ENCODE measurements around the gene HMG20A.

Gene HMG20A

DNA sequence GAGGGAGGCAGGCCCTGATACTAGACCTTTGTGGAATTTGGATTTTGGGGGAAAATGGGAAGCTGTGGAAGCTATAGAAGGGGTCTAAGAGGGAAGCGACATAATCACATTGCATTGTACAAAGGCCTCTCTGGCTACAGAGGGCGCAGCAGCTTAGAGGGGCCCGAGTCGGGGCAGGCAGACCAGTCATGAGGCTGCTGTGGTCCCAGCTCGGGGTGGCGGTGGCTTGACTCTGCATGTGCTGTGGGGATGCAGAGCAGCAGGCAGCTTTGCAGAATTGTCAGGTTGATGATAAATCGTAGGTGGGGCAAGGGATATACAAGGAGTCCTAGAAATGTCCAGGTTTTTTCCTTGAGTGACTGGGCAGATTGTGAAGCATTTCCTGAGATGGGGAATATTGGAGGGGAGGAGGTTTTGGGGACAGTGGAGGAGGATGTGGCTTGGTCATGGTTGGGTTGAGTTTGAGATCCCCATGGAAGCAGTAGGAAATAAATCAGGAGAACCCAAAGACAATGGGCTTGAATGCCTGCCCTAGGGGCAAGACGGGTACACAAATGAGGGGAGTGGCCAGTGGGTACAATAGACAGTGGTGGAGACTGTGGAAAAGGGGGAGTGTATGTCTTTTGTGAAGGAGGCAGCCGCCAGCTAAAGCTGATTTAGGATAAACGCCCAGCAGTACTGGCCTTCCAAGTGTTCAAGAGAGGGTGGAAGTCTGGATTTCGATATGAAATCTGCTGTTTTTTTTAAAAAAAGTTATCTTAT lies 94.1 kb downstream of the HMG20A start:
- no peaks in the 10 kb centered on the region for H3K36me3 Mint-ChIP-seq (ENCODE audit: low read depth)
- no peaks in the 10 kb centered on the region for H3K9me3 Mint-ChIP-seq
- no peak overlapping the region for H3K4me3 Mint-ChIP-seq
- H3K4me1 Mint-ChIP-seq (ENCODE audit: low read depth): no peaks in the 10 kb centered on the region
- H3K27me3 Mint-ChIP-seq: no peaks in the 10 kb centered on the region
- no peak for DNase-seq
- H3K27ac Mint-ChIP-seq: no peak overlapping the region

DNA sequence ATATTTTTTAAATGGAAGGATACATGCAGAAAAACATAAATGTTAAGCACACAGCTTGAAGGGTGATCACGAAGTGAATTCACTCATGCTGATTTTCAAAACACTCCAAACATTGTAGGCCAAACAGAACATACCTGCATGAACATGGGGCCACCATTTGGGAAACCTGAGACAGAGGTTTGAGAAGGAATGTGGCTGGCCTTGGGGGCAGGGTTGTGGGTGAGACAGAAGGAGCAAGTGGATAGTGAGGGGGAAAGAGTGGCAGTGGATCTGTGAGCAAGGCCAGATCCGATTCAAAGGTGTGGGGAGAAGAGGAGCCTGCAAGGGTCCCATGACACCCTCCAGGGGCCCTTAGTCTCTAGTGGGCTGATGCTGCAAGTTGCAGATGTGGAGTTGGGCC lies 94.9 kb downstream of the HMG20A start:
- H3K36me3 Mint-ChIP-seq (ENCODE audit: low read depth): no peaks in the 10 kb centered on the region
- no peaks in the 10 kb centered on the region for H3K9me3 Mint-ChIP-seq
- no peak for DNase-seq
- H3K27ac Mint-ChIP-seq: no peak overlapping the region
- H3K27me3 Mint-ChIP-seq: no peaks in the 10 kb centered on the region
- H3K4me3 Mint-ChIP-seq: no peak overlapping the region
- H3K4me1 Mint-ChIP-seq (ENCODE audit: low read depth): no peaks in the 10 kb centered on the region

DNA sequence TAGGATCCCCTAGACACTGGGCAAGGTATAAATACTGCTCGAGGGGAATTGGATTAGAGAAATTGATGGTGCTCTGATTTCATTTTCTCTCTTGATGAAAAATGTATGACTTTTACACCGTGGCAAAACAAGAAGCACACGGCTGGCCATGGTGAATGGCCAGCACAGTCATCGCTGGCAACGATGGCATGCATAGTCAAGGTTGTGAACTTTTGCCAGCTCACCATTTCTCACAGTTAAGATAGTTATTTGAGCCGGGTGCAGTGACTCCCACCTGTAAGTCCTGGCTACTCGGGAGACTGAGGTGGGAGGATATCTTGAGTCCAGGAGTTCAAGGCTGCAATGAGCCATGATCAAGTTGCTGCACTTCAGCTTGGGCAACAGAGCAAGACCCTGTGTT lies 95.4 kb downstream of the HMG20A start:
- no peaks in the 10 kb centered on the region for H3K9me3 Mint-ChIP-seq
- no peaks in the 10 kb centered on the region for H3K36me3 Mint-ChIP-seq (ENCODE audit: low read depth)
- DNase-seq: no peak
- H3K4me3 Mint-ChIP-seq: no peak overlapping the region
- H3K4me1 Mint-ChIP-seq (ENCODE audit: low read depth): no peaks in the 10 kb centered on the region
- no peak overlapping the region for H3K27ac Mint-ChIP-seq
- no peaks in the 10 kb centered on the region for H3K27me3 Mint-ChIP-seq

DNA sequence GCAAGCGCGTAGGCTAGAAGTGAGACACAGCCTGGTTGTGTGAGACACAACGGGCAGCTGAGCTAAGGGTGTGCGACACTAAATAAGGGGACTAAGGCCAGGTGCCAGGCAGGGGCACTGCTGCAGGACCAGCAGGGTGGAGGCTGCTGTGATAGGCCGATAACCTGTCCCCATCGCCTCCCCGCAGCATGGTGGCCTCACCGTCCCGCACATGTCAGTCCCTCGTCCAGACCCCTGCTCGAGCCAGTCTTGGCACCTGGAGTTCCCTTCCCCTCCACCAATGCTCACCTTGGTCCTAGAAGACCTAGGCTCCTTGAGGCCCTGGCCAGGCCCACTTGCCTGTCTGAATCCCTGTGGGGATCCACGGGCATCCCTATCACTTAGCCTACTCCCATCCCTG lies 96.1 kb downstream of the HMG20A start:
- no peak for DNase-seq
- Mint-ChIP-seq H3K4me3 (no peak overlapping the region), H3K27ac (no peak overlapping the region), H3K4me1 (ENCODE audit: low read depth) (no peaks in the 10 kb centered on the region), H3K27me3 (no peaks in the 10 kb centered on the region), H3K9me3 (no peaks in the 10 kb centered on the region), H3K36me3 (ENCODE audit: low read depth) (no peaks in the 10 kb centered on the region)

DNA sequence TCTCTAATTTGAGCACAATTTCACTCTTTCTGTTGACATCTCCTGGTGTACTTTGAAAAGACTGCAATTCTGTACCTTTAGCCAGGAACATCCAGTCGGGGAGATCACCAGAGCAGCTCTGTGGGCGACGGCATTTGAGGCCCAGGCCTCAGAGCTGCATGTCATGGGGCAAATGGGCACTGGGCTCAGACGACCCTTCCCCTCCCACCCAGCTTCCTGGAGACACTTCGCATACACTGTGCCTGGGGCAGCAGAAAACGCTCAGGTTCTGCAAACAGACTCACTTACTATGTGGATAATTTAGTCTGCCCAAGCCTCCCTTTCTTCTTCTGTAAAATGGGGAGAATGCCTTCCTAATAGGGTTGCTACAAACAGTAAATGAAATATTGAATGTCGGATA lies 96.9 kb downstream of the HMG20A start:
- no peak for DNase-seq
- no peaks in the 10 kb centered on the region for H3K36me3 Mint-ChIP-seq (ENCODE audit: low read depth)
- H3K4me3 Mint-ChIP-seq: no peak overlapping the region
- H3K27ac Mint-ChIP-seq: no peak overlapping the region
- H3K9me3 Mint-ChIP-seq: no peaks in the 10 kb centered on the region
- no peaks in the 10 kb centered on the region for H3K4me1 Mint-ChIP-seq (ENCODE audit: low read depth)
- no peaks in the 10 kb centered on the region for H3K27me3 Mint-ChIP-seq

DNA sequence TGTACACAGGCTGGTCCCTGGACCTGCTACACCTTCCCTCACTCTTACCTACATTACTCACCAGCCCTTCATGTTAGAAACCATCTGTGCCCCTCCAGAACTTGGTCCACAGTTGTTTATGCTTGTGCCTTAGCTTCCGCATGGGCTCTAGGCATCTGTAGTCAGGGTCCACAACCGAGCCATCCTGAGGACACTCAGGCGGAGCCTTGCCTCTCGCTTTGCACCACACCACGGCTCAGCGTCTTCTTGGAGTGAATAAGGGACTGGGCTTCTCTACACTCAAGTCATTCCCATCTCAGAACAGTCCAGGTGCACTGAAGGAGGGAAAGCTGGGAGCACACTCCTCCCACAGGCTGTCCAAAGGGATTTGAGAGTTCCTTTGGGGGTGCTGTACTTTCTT lies 97.8 kb downstream of the HMG20A start:
- Mint-ChIP-seq H3K4me1 (ENCODE audit: low read depth) (no peaks in the 10 kb centered on the region), H3K27me3 (no peaks in the 10 kb centered on the region), H3K36me3 (ENCODE audit: low read depth) (no peaks in the 10 kb centered on the region)

DNA sequence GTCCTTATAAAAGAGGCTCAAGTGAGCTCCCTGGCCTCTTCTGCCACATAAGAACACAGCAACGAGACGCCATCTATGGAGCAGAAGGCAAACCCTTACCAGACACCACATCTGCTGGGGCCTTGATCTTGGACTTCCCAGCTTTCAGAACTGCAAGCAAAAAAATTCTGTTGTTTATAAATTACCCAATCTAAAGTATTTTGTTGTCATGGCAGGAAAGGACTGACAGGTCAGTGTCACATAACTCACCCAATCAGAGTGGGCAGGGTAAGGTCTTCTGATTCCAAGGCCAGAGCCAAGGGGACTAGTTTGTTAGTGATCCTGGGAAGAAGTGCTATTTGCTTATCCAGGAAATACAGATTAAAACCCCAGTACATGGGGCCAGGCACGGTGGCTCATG lies 98.9 kb downstream of the HMG20A start:
- H3K27ac Mint-ChIP-seq: no peak overlapping the region
- no peaks in the 10 kb centered on the region for H3K36me3 Mint-ChIP-seq (ENCODE audit: low read depth)
- no peaks in the 10 kb centered on the region for H3K27me3 Mint-ChIP-seq
- H3K9me3 Mint-ChIP-seq: no peaks in the 10 kb centered on the region
- H3K4me3 Mint-ChIP-seq: no peak overlapping the region
- no peak for DNase-seq
- H3K4me1 Mint-ChIP-seq (ENCODE audit: low read depth): no peaks in the 10 kb centered on the region

More for the DNA sequence above, 97.8 kb downstream of the HMG20A start:
- DNase-seq: no peak
- H3K27ac Mint-ChIP-seq: no peak overlapping the region
- no peak overlapping the region for H3K4me3 Mint-ChIP-seq
- H3K9me3 Mint-ChIP-seq: no peaks in the 10 kb centered on the region

DNA sequence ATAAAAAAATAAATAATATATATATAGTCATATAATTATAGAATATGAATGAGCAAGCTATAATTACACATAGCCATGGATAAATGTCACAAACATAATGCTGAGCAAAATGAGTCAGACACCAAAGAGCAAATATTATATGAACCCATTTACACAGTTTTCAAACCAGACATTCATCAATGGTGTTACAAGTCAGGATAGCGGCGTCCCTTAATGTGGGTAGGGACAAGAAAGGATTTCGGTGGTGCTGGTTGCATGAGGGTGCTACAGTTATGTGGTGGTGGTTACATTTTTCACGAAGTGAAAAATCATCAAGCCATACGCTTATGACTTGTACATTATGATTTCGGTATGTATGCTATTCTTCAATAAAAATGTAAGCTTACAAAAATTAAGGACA lies 100.5 kb downstream of the HMG20A start:
- H3K4me1 Mint-ChIP-seq (ENCODE audit: low read depth): no peaks in the 10 kb centered on the region
- DNase-seq: no peak
- H3K27ac Mint-ChIP-seq: no peak overlapping the region
- H3K9me3 Mint-ChIP-seq: no peaks in the 10 kb centered on the region
- H3K4me3 Mint-ChIP-seq: no peak overlapping the region
- no peaks in the 10 kb centered on the region for H3K36me3 Mint-ChIP-seq (ENCODE audit: low read depth)
- no peaks in the 10 kb centered on the region for H3K27me3 Mint-ChIP-seq

DNA sequence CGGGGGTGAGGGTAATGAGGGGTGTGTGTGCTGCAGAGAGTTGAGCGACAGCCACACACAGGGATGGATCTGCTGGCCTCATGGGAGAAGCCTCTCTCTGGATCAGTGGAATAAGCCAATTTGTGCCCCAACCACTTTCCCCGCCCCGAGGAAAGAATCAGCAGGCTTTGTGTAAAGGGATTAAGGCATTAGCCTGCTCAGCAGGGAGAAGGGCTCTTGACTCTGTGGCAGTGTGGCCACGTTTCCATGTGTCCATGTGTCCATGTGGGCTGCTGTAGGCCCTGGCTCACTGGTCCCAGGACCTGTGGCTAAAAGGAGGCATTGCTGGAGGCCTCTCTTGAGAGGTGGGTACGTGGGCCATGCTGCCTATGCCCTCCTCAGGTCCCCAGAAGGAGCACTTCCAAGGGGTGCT lies 104.7 kb downstream of the HMG20A start:
- Mint-ChIP-seq H3K9me3 (no peaks in the 10 kb centered on the region), H3K27ac (no peak overlapping the region), H3K4me3 (no peak overlapping the region), H3K4me1 (ENCODE audit: low read depth) (no peaks in the 10 kb centered on the region), H3K36me3 (ENCODE audit: low read depth) (no peaks in the 10 kb centered on the region), H3K27me3 (no peaks in the 10 kb centered on the region)
- no peak for DNase-seq

DNA sequence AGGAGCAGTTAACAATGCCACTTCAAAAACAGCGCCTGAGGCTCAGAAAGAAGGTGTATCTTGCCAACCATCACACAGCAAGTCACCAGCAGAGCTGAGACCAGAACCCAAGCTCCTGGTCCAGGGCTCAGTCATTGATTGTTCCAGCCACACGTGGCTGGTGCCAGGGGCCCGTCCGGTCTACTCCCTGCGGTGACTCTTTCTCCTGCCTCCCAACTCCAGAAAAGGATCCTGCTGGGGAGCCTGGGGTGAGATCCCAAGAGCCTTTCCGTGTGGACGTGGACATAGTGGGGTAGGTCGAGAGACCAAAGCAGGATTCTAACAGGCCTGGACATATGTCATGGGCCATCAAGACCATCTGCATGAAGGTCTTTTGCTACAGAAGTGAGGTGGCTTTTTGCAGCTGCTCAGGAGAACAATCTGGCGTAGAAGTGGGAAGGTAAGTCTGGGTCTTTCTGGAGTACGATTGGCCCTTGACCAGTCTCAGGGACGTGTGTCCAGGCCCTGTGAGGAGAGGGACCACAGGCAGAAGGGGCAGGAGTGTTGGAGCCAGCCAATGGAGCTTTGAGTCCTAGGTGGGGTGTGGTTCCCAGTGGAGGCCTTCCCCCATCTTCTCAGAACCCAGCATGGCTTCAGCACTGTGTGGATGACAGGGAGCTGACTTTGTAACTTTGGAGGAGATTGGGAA lies 105.4 kb downstream of the HMG20A start:
- H3K27ac Mint-ChIP-seq: no peak overlapping the region
- no peaks in the 10 kb centered on the region for H3K27me3 Mint-ChIP-seq
- H3K36me3 Mint-ChIP-seq (ENCODE audit: low read depth): no peaks in the 10 kb centered on the region
- H3K4me1 Mint-ChIP-seq (ENCODE audit: low read depth): no peaks in the 10 kb centered on the region
- H3K9me3 Mint-ChIP-seq: no peaks in the 10 kb centered on the region
- H3K4me3 Mint-ChIP-seq: no peak overlapping the region
- DNase-seq: no peak

DNA sequence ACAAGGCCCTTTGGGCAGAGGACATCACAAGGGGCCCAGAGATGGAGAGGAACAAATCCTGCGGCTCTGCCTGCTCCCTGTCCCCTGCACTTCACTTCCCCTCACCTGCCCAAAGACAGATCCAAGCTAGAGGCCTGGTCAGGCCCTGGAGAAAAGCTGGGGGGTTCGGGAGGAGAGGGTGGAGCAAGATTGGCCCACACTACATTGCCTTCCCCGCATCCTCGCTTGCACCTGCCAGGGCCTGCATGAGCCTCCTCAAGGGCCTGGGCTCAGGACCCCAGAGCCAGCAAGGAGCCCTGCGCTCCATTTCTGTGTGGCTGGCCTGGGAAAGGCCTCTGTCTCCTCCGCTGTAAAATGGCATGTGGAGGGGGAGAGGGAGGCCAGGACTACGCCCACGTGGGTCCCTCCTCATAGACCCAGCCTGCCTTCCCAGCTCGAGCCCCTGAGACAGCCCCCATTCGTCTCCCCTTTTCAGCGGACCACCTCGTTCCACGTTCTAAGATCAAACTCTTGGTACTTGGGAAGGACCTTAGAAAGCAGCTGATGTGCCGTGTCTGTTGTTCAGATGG lies 106.0 kb downstream of the HMG20A start:
- no peaks in the 10 kb centered on the region for H3K27me3 Mint-ChIP-seq
- no peak overlapping the region for H3K4me3 Mint-ChIP-seq
- no peak overlapping the region for H3K27ac Mint-ChIP-seq
- no peaks in the 10 kb centered on the region for H3K9me3 Mint-ChIP-seq
- no peaks in the 10 kb centered on the region for H3K4me1 Mint-ChIP-seq (ENCODE audit: low read depth)
- DNase-seq: no peak
- H3K36me3 Mint-ChIP-seq (ENCODE audit: low read depth): no peaks in the 10 kb centered on the region

DNA sequence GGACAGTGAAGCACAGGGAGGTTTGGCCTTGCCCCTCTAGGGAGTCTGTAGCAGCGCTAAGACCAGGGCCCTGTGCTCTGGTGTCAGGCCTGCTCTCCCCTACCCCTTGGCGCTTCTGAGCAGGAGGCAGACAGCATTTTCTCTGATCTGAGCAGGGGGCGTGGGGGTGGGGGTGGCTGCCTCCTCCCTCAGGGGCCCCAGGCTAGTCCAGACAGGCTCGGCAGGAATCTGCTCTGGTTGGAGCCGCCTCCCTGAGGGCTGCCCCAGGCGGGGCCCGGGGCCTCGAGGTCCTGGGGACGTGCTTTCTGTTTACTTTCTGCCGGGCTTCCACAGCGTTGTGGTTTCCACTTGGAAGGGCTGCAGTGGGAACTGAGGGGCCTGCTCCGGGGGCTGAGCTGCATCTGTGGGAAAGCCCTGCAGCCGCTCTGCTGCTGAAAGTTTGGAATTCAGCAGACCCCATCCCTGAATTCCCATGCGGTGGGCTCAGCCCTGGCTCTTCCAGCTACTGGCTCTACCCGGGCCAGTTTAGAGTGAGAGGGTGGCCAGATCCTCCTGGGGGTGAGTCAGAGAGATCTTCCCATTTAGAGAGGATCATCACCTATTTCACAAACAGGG lies 106.6 kb downstream of the HMG20A start:
- H3K9me3 Mint-ChIP-seq: no peaks in the 10 kb centered on the region
- no peaks in the 10 kb centered on the region for H3K36me3 Mint-ChIP-seq (ENCODE audit: low read depth)
- H3K4me3 Mint-ChIP-seq: no peak overlapping the region
- no peaks in the 10 kb centered on the region for H3K4me1 Mint-ChIP-seq (ENCODE audit: low read depth)
- no peaks in the 10 kb centered on the region for H3K27me3 Mint-ChIP-seq
- no peak overlapping the region for H3K27ac Mint-ChIP-seq
- no peak for DNase-seq

DNA sequence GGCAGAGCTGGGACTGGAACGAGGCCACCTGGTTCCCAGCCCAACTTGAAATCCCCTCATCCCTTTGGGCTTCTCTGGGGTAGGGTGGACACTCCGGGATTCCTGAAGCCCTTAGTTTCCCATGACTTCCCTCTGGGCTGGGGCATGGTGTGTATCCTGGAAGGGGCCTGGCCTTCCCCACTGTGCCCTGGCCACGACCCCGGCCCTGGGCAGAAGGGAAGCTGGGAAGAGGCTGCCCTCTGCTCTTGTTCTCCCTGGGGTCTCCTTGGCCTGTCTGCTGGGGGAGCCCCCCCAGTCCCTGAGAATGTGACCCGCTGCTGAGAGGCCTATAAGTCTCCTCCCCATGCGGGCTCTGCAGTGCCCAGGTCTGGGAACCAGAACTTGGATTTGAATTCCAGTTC lies 107.1 kb downstream of the HMG20A start:
- no peaks in the 10 kb centered on the region for H3K36me3 Mint-ChIP-seq (ENCODE audit: low read depth)
- H3K27me3 Mint-ChIP-seq: no peaks in the 10 kb centered on the region
- no peak for DNase-seq
- no peaks in the 10 kb centered on the region for H3K4me1 Mint-ChIP-seq (ENCODE audit: low read depth)
- H3K27ac Mint-ChIP-seq: no peak overlapping the region
- H3K9me3 Mint-ChIP-seq: no peaks in the 10 kb centered on the region
- H3K4me3 Mint-ChIP-seq: no peak overlapping the region

DNA sequence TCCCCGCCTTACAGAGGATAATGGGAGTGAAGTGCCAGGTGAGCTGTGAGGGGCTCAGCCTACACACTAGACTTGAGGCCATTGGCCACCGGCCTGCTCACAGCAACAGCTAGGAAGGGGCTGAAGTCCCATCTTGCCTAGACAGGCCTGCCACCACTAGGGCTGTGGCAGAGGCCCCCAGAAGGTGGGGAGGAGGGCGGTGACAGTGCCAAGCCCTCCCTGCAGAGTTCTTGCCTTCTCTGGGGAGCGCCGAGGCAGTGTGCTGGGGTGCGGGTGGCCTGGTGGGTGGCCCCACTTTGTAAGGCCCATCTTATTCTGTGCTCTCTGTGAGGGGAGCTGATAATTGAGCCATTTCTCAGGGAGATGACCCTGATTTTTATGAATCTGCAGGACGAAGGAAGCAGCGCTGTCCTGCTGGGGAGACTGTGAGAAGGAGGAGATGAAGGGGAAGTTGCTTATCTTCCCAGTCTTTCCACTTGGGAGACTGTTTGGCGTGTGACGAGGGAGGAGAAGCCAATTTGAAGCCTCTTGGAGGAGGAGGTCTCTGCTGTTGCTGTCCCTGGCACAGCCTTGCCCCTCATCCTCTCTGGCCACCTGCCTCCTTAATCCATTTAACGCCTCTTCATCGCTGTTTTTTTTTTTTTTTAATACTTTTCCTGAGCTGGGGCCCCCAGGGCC lies 107.7 kb downstream of the HMG20A start:
- no peaks in the 10 kb centered on the region for H3K9me3 Mint-ChIP-seq
- H3K27me3 Mint-ChIP-seq: peaks cover 3% of the 10 kb centered on the region
- no peaks in the 10 kb centered on the region for H3K36me3 Mint-ChIP-seq (ENCODE audit: low read depth)
- H3K27ac Mint-ChIP-seq: no peak overlapping the region
- H3K4me1 Mint-ChIP-seq (ENCODE audit: low read depth): no peaks in the 10 kb centered on the region
- no peak for DNase-seq
- H3K4me3 Mint-ChIP-seq: no peak overlapping the region

DNA sequence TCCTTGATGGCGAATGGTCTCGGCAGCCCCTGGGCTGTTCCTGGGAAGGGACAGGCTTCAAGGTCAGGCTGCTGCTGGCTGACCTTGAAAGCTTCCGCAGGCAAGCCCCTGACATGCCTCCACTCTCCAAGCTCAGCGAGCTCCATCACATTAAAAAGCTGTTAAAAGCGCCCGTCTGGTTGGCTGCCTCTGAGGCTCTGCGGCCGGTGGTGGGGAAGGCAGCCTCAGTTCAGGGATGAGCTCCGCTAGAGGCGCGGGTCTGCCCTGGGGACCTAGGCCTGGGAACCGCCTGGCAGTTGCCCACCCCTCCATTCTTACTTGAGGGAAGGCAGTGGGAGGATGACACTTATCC lies 108.3 kb downstream of the HMG20A start:
- DNase-seq: no peak
- H3K36me3 Mint-ChIP-seq (ENCODE audit: low read depth): no peaks in the 10 kb centered on the region
- H3K27ac Mint-ChIP-seq: no peak overlapping the region
- H3K9me3 Mint-ChIP-seq: no peaks in the 10 kb centered on the region
- peaks cover 3% of the 10 kb centered on the region for H3K27me3 Mint-ChIP-seq
- no peaks in the 10 kb centered on the region for H3K4me1 Mint-ChIP-seq (ENCODE audit: low read depth)
- no peak overlapping the region for H3K4me3 Mint-ChIP-seq
